GM21423 (cell line): ENCODE data around the gene IL4I1.
A peak's percentile ranks its signal among the peaks of the same experiment; 100 is the strongest.
"Not testable (repeated sequence)": the region's sequence is repeated elsewhere in the genome, so short reads cannot be mapped to it uniquely, and the experiment has no call there.

Source experiments
- ATAC-seq: cut with Tn5 transposase; IDR thresholded peaks from one replicate; pipeline ENCODE4 v1.9.1; 2021; ENCODE audit warnings: mild to moderate bottlenecking, moderate library complexity; ENCODE audit not compliant: unreplicated experiment

The IL4I1 gene

GRCh38 chr19:49896863-49897621 is at the start of gene IL4I1:
Gene IL4I1 (minus strand): TSS chr19:49896887. CDS start chr19:49896160, 727 bp downstream.
- peak; percentile 48 for ATAC-seq

- ATAC-seq: no peak
Measured at GRCh38 chr19:49946415-49946814, 49.7 kb upstream of the IL4I1 start.

- ATAC-seq: not testable (repeated sequence)
Measured at GRCh38 chr19:49944567-49944966, 47.9 kb upstream of the IL4I1 start.

GRCh38 chr19:49940482-49940791 is 43.8 kb upstream of the IL4I1 start:
- ATAC-seq: no peak

GRCh38 chr19:49939721-49940481 is 43.2 kb upstream of the IL4I1 start:
- ATAC-seq: no peak

- no peak for ATAC-seq
Measured at GRCh38 chr19:49938662-49939061, 42.0 kb upstream of the IL4I1 start.

GRCh38 chr19:49937750-49938381 is 41.2 kb upstream of the IL4I1 start:
- ATAC-seq: no peak

GRCh38 chr19:49936549-49936948 is 39.9 kb upstream of the IL4I1 start:
- ATAC-seq: no peak

- no peak for ATAC-seq
Measured at GRCh38 chr19:49933643-49934042, 37.0 kb upstream of the IL4I1 start.

- no peak for ATAC-seq
Measured at GRCh38 chr19:49932731-49933131, 36.0 kb upstream of the IL4I1 start.

GRCh38 chr19:49932041-49932451 is 35.4 kb upstream of the IL4I1 start:
- no peak for ATAC-seq

- ATAC-seq: no peak
Measured at GRCh38 chr19:49931293-49932040, 34.8 kb upstream of the IL4I1 start.

- no peak for ATAC-seq
Measured at GRCh38 chr19:49930483-49931011, 33.9 kb upstream of the IL4I1 start.

- ATAC-seq: peak; percentile 74
Measured at GRCh38 chr19:49929611-49930482, 33.2 kb upstream of the IL4I1 start.

- ATAC-seq: peak; percentile 44
Measured at GRCh38 chr19:49929121-49929610, 32.5 kb upstream of the IL4I1 start, which contains the start of the genes ATF5 and NUP62. Gene ATF5 (plus strand): TSS chr19:49929205. CDS start chr19:49930851, 1,646 bp downstream. Gene NUP62 (minus strand): TSS chr19:49929504. CDS start chr19:49909807, 19,697 bp downstream.

GRCh38 chr19:49927526-49928264 is 31.0 kb upstream of the IL4I1 start:
- ATAC-seq: no peak

GRCh38 chr19:49926515-49926914 is 29.8 kb upstream of the IL4I1 start:
- ATAC-seq: no peak

GRCh38 chr19:49925486-49925885 is 28.8 kb upstream of the IL4I1 start:
- no peak for ATAC-seq

GRCh38 chr19:49924881-49925210 is 28.2 kb upstream of the IL4I1 start:
- ATAC-seq: not testable (repeated sequence)
